HepG2 (cell line): ENCODE data around the gene GSDMA. TPM values are rescaled to one million over a fixed set of nuclear protein-coding genes. Genes with fewer than 3 reads are reported as not detected.

Experiments
- CEBPG ChIP-seq: IDR thresholded peaks from 2 replicates; pipeline ENCODE4 v1.6.1; 2016
- DPF2 ChIP-seq: sonication (generic); formaldehyde crosslinking; IDR thresholded peaks from 2 replicates; pipeline ENCODE4 v1.4.0; 2020; ENCODE audit warnings: mild to moderate bottlenecking, low read depth, missing genetic modification reagents, borderline replicate concordance
- GFI1 ChIP-seq: sonication (generic); formaldehyde crosslinking; IDR thresholded peaks from 2 replicates; pipeline ENCODE4 v1.5.0; 2020; ENCODE audit warnings: missing genetic modification reagents, mild to moderate bottlenecking, borderline replicate concordance
- HHEX ChIP-seq: IDR thresholded peaks from 2 replicates; pipeline ENCODE4 v1.6.1; 2016; ENCODE audit warnings: control low read depth
- NCOA5 ChIP-seq: sonication (generic); formaldehyde crosslinking; IDR thresholded peaks from 2 replicates; pipeline ENCODE4 v1.4.0; 2020; ENCODE audit warnings: missing genetic modification reagents
- RNF219 ChIP-seq: sonication (generic); formaldehyde crosslinking; IDR thresholded peaks from 2 replicates; pipeline ENCODE4 v1.5.0; 2020; ENCODE audit warnings: mild to moderate bottlenecking, missing genetic modification reagents
- SAFB2 ChIP-seq: sonication (generic); formaldehyde crosslinking; IDR thresholded peaks from 2 replicates; pipeline ENCODE4 v1.5.1; 2020; ENCODE audit warnings: missing genetic modification reagents, low read depth, mild to moderate bottlenecking, borderline replicate concordance
- SIX4 ChIP-seq: sonication (generic); formaldehyde crosslinking; IDR thresholded peaks from 2 replicates; pipeline ENCODE4 v1.4.0; 2020; ENCODE audit warnings: missing genetic modification reagents
- SNAPC2 ChIP-seq: sonication (generic); formaldehyde crosslinking; IDR thresholded peaks from 2 replicates; pipeline ENCODE4 v1.8.1; 2022; ENCODE audit warnings: mild to moderate bottlenecking, missing genetic modification reagents
- SRF ChIP-seq: IDR thresholded peaks from 2 replicates; pipeline ENCODE4 v1.6.1; 2011; ENCODE audit warnings: mild to moderate bottlenecking, low read depth, low read length, moderate library complexity
- YEATS4 ChIP-seq: sonication (generic); formaldehyde crosslinking; IDR thresholded peaks from 2 replicates; pipeline ENCODE4 v1.4.0; 2020; ENCODE audit warnings: missing genetic modification reagents, borderline replicate concordance
- ZNF24 ChIP-seq: fragments of 450-650 bp; IDR thresholded peaks from 2 replicates; pipeline ENCODE4 v1.6.1; 2017; ENCODE audit warnings: antibody characterized with exemption, mild to moderate bottlenecking
- ZNF703 ChIP-seq: sonication (generic); formaldehyde crosslinking; IDR thresholded peaks from 2 replicates; pipeline ENCODE4 v1.5.1; 2020; ENCODE audit warnings: missing genetic modification reagents, mild to moderate bottlenecking, moderate library complexity, borderline replicate concordance
- ZNF772 ChIP-seq: sonication (generic); formaldehyde crosslinking; IDR thresholded peaks from 2 replicates; pipeline ENCODE4 v1.5.0; 2020; ENCODE audit warnings: mild to moderate bottlenecking, missing genetic modification reagents
- ZNF839 ChIP-seq: sonication (generic); formaldehyde crosslinking; IDR thresholded peaks from 2 replicates; pipeline ENCODE4 v1.4.0; 2020; ENCODE audit warnings: missing genetic modification reagents, mild to moderate bottlenecking, borderline replicate concordance
- polyA plus RNA-seq, 8 experiments: library from polyadenylated mRNA; depleted of rRNA in 3 of 8; stranded (reverse) in 7 of 8; unstranded in 1 of 8; fragments of >200 nt; fragmentation: Illumina TruSeq in 4 of 8; extraction: Trizol in 4 of 8; gene quantifications; 2 replicates each; pipeline versions ENCODE4 v1.2.1 to v1.2.3, GENCODE V29; 2011 to 2016; ENCODE audit warnings: low read depth in 4 of 8, missing spikeins in 1 of 8, mixed read lengths in 1 of 8; ENCODE audit not compliant: insufficient read depth in 1 of 8
- total RNA-seq, 5 experiments: library from RNA; depleted of rRNA; stranded (reverse); fragments of >200 nt; fragmentation: Illumina TruSeq; extraction: Trizol; gene quantifications; 2 replicates each; pipeline ENCODE4 v1.2.3, GENCODE V29; 2016; ENCODE audit warnings: low read depth in 1 of 5
- TF ChIP-seq, protein P1 (sequence below): IDR thresholded peaks from 2 replicates; pipeline ENCODE4 v1.4.0; 2020; ENCODE audit warnings: mild to moderate bottlenecking, missing genetic modification reagents
- TF ChIP-seq, protein P2 (sequence below): sonication (generic); formaldehyde crosslinking; IDR thresholded peaks from 2 replicates; pipeline ENCODE4 v1.4.0; 2020; ENCODE audit warnings: mild to moderate bottlenecking, missing genetic modification reagents
- TF ChIP-seq, protein P3 (sequence below): sonication (generic); formaldehyde crosslinking; conservative IDR thresholded peaks from 2 replicates; pipeline ENCODE4 v1.4.0; 2020; ENCODE audit warnings: missing genetic modification reagents

GSDMA gene
- total and polyA plus RNA-seq, 2 of the 13 experiments (the other 11 are each of a cell fraction or from before 2014, with no cell fraction given): not detected

DNA sequence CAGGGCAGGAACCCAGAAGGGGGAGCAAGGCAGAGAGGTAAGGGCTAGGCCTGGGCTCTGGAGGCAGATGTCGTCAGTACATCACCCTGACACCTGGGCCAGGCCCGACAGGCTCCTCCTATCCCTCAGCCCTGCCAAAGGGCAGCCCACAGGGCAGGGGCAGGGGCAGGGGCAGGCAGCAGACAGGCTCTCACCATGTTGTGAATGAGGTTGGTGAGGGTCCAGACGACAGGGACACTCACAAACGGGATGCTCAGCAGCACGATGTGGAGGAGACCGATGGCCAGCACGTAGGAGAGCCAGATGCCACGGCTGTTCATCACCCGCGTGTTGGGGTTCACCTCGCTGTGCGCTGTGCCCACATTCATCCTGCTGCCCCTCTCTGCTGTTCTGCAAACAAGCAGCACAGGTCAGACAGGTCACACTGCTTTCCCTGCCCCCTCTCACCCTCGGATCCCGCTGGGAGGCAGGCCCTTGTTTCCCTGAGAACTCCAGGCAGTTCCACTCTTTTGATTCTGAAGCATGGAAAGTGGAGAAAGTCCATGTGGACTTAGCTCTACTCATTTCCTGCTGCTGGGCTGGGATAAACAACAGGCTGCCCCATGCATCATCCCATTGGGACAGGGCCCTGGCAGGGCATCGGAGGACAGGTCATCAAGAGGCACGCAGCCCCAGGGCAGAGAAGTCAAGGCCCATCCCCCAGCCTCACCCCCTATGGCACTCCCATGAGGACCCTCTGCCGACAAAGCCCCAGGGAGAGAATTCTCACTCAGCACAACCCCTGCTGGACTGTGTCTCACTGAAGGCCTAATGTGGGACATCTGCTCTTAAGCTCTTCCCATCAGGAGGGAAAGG, 38.7 kb upstream of the GSDMA start (continued):
- TF ChIP-seq SNAPC2 (CRISPR knock-in tag) (peak; percentile 90), SIX4 (CRISPR knock-in tag) (peak; percentile 61; the same call in 1 of the 2 replicates), YEATS4 (CRISPR knock-in tag) (peak; percentile 96; the same call in 1 of the 2 replicates), ZNF772 (peak; percentile 97), CEBPG (CRISPR knock-in tag) (peak; percentile 82), RNF219 (0 out of 2 replicates have a peak, but pooled peaks have one; percentile 31), HHEX (CRISPR knock-in tag) (0 out of 2 replicates have a peak, but pooled peaks have one; percentile 37), GFI1 (CRISPR knock-in tag) (no peak; the same call in 1 of the 2 replicates), DPF2 (CRISPR knock-in tag) (peak; percentile 98), ZNF24 (no peak), SAFB2 (CRISPR knock-in tag) (no peak; the same call in none of the 2 replicates), ZNF703 (CRISPR knock-in tag) (no peak), SRF (no peak), NCOA5 (CRISPR knock-in tag) (peak; percentile 92; the same call in 1 of the 2 replicates), ZNF839 (no peak)
- TF ChIP-seq, protein P1, sequence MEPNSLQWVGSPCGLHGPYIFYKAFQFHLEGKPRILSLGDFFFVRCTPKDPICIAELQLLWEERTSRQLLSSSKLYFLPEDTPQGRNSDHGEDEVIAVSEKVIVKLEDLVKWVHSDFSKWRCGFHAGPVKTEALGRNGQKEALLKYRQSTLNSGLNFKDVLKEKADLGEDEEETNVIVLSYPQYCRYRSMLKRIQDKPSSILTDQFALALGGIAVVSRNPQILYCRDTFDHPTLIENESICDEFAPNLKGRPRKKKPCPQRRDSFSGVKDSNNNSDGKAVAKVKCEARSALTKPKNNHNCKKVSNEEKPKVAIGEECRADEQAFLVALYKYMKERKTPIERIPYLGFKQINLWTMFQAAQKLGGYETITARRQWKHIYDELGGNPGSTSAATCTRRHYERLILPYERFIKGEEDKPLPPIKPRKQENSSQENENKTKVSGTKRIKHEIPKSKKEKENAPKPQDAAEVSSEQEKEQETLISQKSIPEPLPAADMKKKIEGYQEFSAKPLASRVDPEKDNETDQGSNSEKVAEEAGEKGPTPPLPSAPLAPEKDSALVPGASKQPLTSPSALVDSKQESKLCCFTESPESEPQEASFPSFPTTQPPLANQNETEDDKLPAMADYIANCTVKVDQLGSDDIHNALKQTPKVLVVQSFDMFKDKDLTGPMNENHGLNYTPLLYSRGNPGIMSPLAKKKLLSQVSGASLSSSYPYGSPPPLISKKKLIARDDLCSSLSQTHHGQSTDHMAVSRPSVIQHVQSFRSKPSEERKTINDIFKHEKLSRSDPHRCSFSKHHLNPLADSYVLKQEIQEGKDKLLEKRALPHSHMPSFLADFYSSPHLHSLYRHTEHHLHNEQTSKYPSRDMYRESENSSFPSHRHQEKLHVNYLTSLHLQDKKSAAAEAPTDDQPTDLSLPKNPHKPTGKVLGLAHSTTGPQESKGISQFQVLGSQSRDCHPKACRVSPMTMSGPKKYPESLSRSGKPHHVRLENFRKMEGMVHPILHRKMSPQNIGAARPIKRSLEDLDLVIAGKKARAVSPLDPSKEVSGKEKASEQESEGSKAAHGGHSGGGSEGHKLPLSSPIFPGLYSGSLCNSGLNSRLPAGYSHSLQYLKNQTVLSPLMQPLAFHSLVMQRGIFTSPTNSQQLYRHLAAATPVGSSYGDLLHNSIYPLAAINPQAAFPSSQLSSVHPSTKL (CRISPR knock-in tag): peak; percentile 96
- TF ChIP-seq, protein P2, sequence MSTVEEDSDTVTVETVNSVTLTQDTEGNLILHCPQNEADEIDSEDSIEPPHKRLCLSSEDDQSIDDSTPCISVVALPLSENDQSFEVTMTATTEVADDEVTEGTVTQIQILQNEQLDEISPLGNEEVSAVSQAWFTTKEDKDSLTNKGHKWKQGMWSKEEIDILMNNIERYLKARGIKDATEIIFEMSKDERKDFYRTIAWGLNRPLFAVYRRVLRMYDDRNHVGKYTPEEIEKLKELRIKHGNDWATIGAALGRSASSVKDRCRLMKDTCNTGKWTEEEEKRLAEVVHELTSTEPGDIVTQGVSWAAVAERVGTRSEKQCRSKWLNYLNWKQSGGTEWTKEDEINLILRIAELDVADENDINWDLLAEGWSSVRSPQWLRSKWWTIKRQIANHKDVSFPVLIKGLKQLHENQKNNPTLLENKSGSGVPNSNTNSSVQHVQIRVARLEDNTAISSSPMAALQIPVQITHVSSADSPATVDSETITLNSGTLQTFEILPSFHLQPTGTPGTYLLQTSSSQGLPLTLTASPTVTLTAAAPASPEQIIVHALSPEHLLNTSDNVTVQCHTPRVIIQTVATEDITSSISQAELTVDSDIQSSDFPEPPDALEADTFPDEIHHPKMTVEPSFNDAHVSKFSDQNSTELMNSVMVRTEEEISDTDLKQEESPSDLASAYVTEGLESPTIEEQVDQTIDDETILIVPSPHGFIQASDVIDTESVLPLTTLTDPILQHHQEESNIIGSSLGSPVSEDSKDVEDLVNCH: 0 out of 2 replicates have a peak, but pooled peaks have one; percentile 77
- TF ChIP-seq, protein P3, sequence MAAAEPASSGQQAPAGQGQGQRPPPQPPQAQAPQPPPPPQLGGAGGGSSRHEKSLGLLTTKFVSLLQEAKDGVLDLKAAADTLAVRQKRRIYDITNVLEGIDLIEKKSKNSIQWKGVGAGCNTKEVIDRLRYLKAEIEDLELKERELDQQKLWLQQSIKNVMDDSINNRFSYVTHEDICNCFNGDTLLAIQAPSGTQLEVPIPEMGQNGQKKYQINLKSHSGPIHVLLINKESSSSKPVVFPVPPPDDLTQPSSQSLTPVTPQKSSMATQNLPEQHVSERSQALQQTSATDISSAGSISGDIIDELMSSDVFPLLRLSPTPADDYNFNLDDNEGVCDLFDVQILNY (CRISPR knock-in tag): peak; percentile 54; the same call in 1 of the 2 replicates
